Right lobe of liver (tissue), 6 donors: Measurements from ENCODE around the gene ETNK1. TPM values are rescaled to one million over a fixed set of nuclear protein-coding genes. Genes with fewer than 3 reads are reported as not detected.
A peak's percentile ranks its signal among the peaks of the same experiment; 100 is the strongest.

Experiments
- ATAC-seq, 4 donors: fragments of 200-7000 bp; cut with Tn5 transposase; one replicate each; pipeline ENCODE4 v1.9.1; 2020; ENCODE audit warnings: mild to moderate bottlenecking in 4 of 4, moderate library complexity in 4 of 4
- DNase-seq, 3 donors: peaks; one replicate each; pipeline ENCODE4 v3.0.0-alpha.2; 2020
- H3K27ac ChIP-seq, 3 donors: fragments of 200-600 bp; one replicate each; pipeline ENCODE4 v1.8.0; 2022
- H3K27me3 ChIP-seq, 2 donors: fragments of 200-600 bp; one replicate each; pipeline ENCODE4 v1.8.0; 2022
- H3K36me3 ChIP-seq, 4 donors: fragments of 200-600 bp; sonication (generic) in 1 of 4; one replicate each; pipeline versions ENCODE4 v1.5.1 to v1.8.0; 2017 to 2022; ENCODE audit warnings: control low read depth in 1 of 4
- H3K4me1 ChIP-seq, 4 donors: fragments of 200-600 bp; sonication (generic) in 1 of 4; one replicate each; pipeline versions ENCODE4 v1.5.1 to v1.8.0; 2017 to 2022; ENCODE audit warnings: control low read depth in 1 of 4
- H3K4me3 ChIP-seq, 3 donors: fragments of 200-600 bp; one replicate each; pipeline ENCODE4 v1.8.0; 2022
- H3K9me3 ChIP-seq, 4 donors: fragments of 200-600 bp; sonication (generic) in 1 of 4; one replicate each; pipeline versions ENCODE4 v1.5.1 to v1.8.0; 2017 to 2022; ENCODE audit warnings: control low read depth in 1 of 4
- CTCF ChIP-seq, 4 donors: fragments of 200-600 bp in 3 of 4; fragments of 450-650 bp in 1 of 4; IDR thresholded peaks; one replicate each; pipeline versions ENCODE4 v1.5.1 to v1.8.0; 2016 to 2022; ENCODE audit warnings: antibody characterized with exemption in 4 of 4, mild to moderate bottlenecking in 2 of 4
- POLR2A ChIP-seq: fragments of 450-650 bp; IDR thresholded peaks from one replicate; pipeline ENCODE4 v1.6.1; 2017; ENCODE audit warnings: antibody characterized with exemption, mild to moderate bottlenecking
- WGBS: methylation state at CpG from one replicate; pipeline ENCODE4 v1.1.6; 2018; ENCODE audit warnings: low coverage, low lambda C conversion rate; ENCODE audit not compliant: insufficient coverage; ENCODE audit errors: missing lambda C conversion rate; 5-methylcytosine and 5-hydroxymethylcytosine counted together
- intact Hi-C, 2 donors: fragments of 100-400 bp; cut with DNase I; formaldehyde crosslinking; loops; one replicate each; pipeline versions ENCODE4 v1.11.2 to v1.14.1; 2022
- total RNA-seq, 6 experiments: library from RNA; depleted of rRNA in 2 of 6; stranded (reverse); fragments of >200 nt in 2 of 6; fragmentation: NEBNext Ultra II Directional in 3 of 6; extraction: Animal tissue kit (Norgen Biotek cat#: 25700) in 3 of 6; gene quantifications; one replicate each; pipeline versions ENCODE4 v1.1.0 to v1.2.4, GENCODE V29; 2016 to 2023
- donor health status: DM: no; HTN: yes; CAD: no.
- donor health status: DM: no; HTN: no; CAD: no.
- donor health status: DM: no; HTN: no; CAD: no.
- donor health status: DM: no; HTN: yes; CAD: no.
- donor health status: DM: no; HTN: yes; CAD: no.

The ETNK1 gene
- total RNA-seq, 6 experiments from 2014 or later, result 24.1 to 65.3 (median 34.8) TPM

- intact Hi-C loops, result no loop called here
- Histone ChIP-seq H3K4me3 (no peak overlapping the region), H3K36me3 (no peaks in the 10 kb centered on the region), H3K27ac (no peak overlapping the region), H3K9me3 (no peaks in the 10 kb centered on the region), H3K4me1 (no peaks in the 10 kb centered on the region), H3K27me3 (no peaks in the 10 kb centered on the region)
- TF ChIP-seq POLR2A (no peak), CTCF (IDR thresholded peaks at IDR 0.05) (no peak)
- whole genome bisulfite sequencing, result 45% methylated on average over 2 of the region's 2 CpGs
- DNase-seq (no peak), ATAC-seq (peak in 1 of 4 donors; percentile 30)
Measured at GRCh38 chr12:22653075-22653474, 28.1 kb downstream of the ETNK1 start.

- Histone ChIP-seq H3K4me1 (no peaks in the 10 kb centered on the region), H3K4me3 (no peak overlapping the region), H3K9me3 (no peaks in the 10 kb centered on the region), H3K27ac (no peak overlapping the region), H3K36me3 (no peaks in the 10 kb centered on the region), H3K27me3 (no peaks in the 10 kb centered on the region)
- intact Hi-C loops, result no loop called here
- no peak for TF ChIP-seq POLR2A
- TF ChIP-seq CTCF (IDR thresholded peaks at IDR 0.05), result no peak
- DNase-seq (no peak), ATAC-seq (no peak)
Measured at GRCh38 chr12:22653791-22654190, 28.8 kb downstream of the ETNK1 start.

- Histone ChIP-seq H3K4me3 (no peak overlapping the region), H3K36me3 (no peaks in the 10 kb centered on the region), H3K27ac (no peak overlapping the region), H3K9me3 (no peaks in the 10 kb centered on the region), H3K27me3 (no peaks in the 10 kb centered on the region), H3K4me1 (no peaks in the 10 kb centered on the region)
- 74% methylated on average over 3 of the region's 5 CpGs for WGBS
- TF ChIP-seq CTCF (IDR thresholded peaks at IDR 0.05) (no peak), POLR2A (no peak)
- no peak for ATAC-seq
- no peak for DNase-seq
- intact Hi-C loops, result no loop called here
Measured at GRCh38 chr12:22656376-22656775, 31.4 kb downstream of the ETNK1 start.

- Histone ChIP-seq H3K4me3 (no peak overlapping the region), H3K27ac (no peak overlapping the region), H3K4me1 (no peaks in the 10 kb centered on the region), H3K27me3 (no peaks in the 10 kb centered on the region), H3K36me3 (no peaks in the 10 kb centered on the region), H3K9me3 (no peaks in the 10 kb centered on the region)
- WGBS, result 100% methylated on average over 1 of the region's 1 CpG
- TF ChIP-seq POLR2A (no peak), CTCF (IDR thresholded peaks at IDR 0.05) (no peak)
- ATAC-seq, result no peak
- intact Hi-C loops, result no loop called here
- DNase-seq, result no peak
Measured at GRCh38 chr12:22656831-22657230, 31.9 kb downstream of the ETNK1 start.

- ATAC-seq (no peak), DNase-seq (no peak)
- 100% methylated on average over 1 of the region's 1 CpG for WGBS
Measured at GRCh38 chr12:22657538-22657937, 32.6 kb downstream of the ETNK1 start.

More at GRCh38 chr12:22657538-22657937, 32.6 kb downstream of the ETNK1 start:
- intact Hi-C loops, result no loop called here
- Histone ChIP-seq H3K27me3 (no peaks in the 10 kb centered on the region), H3K36me3 (no peaks in the 10 kb centered on the region), H3K4me3 (no peak overlapping the region), H3K27ac (no peak overlapping the region), H3K9me3 (no peaks in the 10 kb centered on the region), H3K4me1 (no peaks in the 10 kb centered on the region)
- no peak for TF ChIP-seq POLR2A
- TF ChIP-seq CTCF (IDR thresholded peaks at IDR 0.05), result no peak
